Spleen (tissue), 11 donors: ENCODE measurements around the gene TRPC4AP. TPM values are rescaled to one million over a fixed set of nuclear protein-coding genes. Genes with fewer than 3 reads are reported as not detected.

ENCODE experiments used
- DNase-seq: peaks from one replicate; pipeline ENCODE4 v3.0.0-alpha.2; 2020
- H3K27ac ChIP-seq, 8 donors: fragments of 200-600 bp; sonication (generic) in 7 of 8; 1 replicate in 4 of 8; 2 replicates in 4 of 8; pipeline versions ENCODE4 v1.5.0 to v1.8.0; 2016 to 2021; ENCODE audit warnings: inconsistent platforms in 4 of 8, mild to moderate bottlenecking in 4 of 8, moderate library complexity in 1 of 8
- H3K27me3 ChIP-seq, 7 donors: fragments of 200-600 bp; sonication (generic) in 6 of 7; replicated peaks in 1 of 7; 1 replicate in 4 of 7; 2 replicates in 3 of 7; pipeline versions ENCODE4 v1.5.0 to v1.8.0; 2016 to 2021; ENCODE audit warnings: inconsistent platforms in 3 of 7, mild to moderate bottlenecking in 1 of 7
- H3K36me3 ChIP-seq, 6 donors: fragments of 200-600 bp; sonication (generic) in 5 of 6; 1 replicate in 4 of 6; 2 replicates in 2 of 6; pipeline versions ENCODE4 v1.5.0 to v1.8.0; 2016 to 2021; ENCODE audit warnings: inconsistent platforms in 2 of 6
- H3K4me1 ChIP-seq, 6 donors: fragments of 200-600 bp; sonication (generic) in 5 of 6; 1 replicate in 3 of 6; 2 replicates in 3 of 6; pipeline versions ENCODE4 v1.5.0 to v1.8.0; 2016 to 2021; ENCODE audit warnings: inconsistent platforms in 3 of 6
- H3K4me3 ChIP-seq, 8 donors: fragments of 200-600 bp; sonication (generic) in 7 of 8; 1 replicate in 4 of 8; 2 replicates in 4 of 8; pipeline versions ENCODE4 v1.5.0 to v1.8.0; 2016 to 2021; ENCODE audit warnings: inconsistent platforms in 4 of 8, mild to moderate bottlenecking in 4 of 8, moderate library complexity in 2 of 8
- H3K9me3 ChIP-seq, 8 donors: fragments of 200-600 bp; sonication (generic) in 7 of 8; 1 replicate in 4 of 8; 2 replicates in 4 of 8; pipeline versions ENCODE4 v1.5.0 to v1.8.0; 2016 to 2021; ENCODE audit warnings: inconsistent platforms in 4 of 8
- CTCF ChIP-seq, 11 experiments: fragments of 200-600 bp in 7 of 11; fragments of 450-650 bp in 4 of 11; sonication (generic) in 4 of 11; IDR thresholded peaks in 8 of 11; conservative IDR thresholded peaks in 3 of 11; 1 replicate in 7 of 11; 2 replicates in 4 of 11; pipeline versions ENCODE4 v1.4.0 to v1.8.0; 2016 to 2021; ENCODE audit warnings: antibody characterized with exemption in 11 of 11, inconsistent platforms in 4 of 11, mild to moderate bottlenecking in 1 of 11
- POLR2A ChIP-seq, 3 donors: fragments of 450-650 bp; IDR thresholded peaks; one replicate each; pipeline ENCODE4 v1.5.1; 2017; ENCODE audit warnings: antibody characterized with exemption in 3 of 3, mild to moderate bottlenecking in 1 of 3
- POLR2AphosphoS5 ChIP-seq, 3 donors: sonication (generic); formaldehyde crosslinking; IDR thresholded peaks; one replicate each; pipeline ENCODE4 v1.5.1; 2017; ENCODE audit warnings: antibody characterized with exemption in 3 of 3
- WGBS, 5 donors: extraction: QIAGEN DNeasy Blood & Tissue Kit in 3 of 5; methylation state at CpG; one replicate each; pipeline versions ENCODE4 v1.1.5 to v1.1.7; 2013 to 2018; 5-methylcytosine and 5-hydroxymethylcytosine counted together
- intact Hi-C: fragments of 100-400 bp; cut with DNase I; formaldehyde crosslinking; loops from one replicate; pipeline ENCODE4 v1.15.0; 2023; ENCODE audit warnings: low total_unique reads
- polyA plus RNA-seq, 3 donors: library from polyadenylated mRNA; stranded (reverse); fragments of 200-250 nt; gene quantifications; one replicate each; pipeline ENCODE4 v1.2.1, GENCODE V29; 2013
- total RNA-seq, 7 donors: library from RNA; depleted of rRNA in 3 of 7; stranded (reverse); fragments of >200 nt in 3 of 7; fragmentation: NEBNext Ultra II Directional in 4 of 7; extraction: Animal tissue kit (Norgen Biotek cat#: 25700) in 4 of 7; gene quantifications; one replicate each; pipeline versions ENCODE4 v1.1.0 to v1.2.1, GENCODE V29; 2016 to 2021
- donor health status: healthy with polysubstance abuse.
- donor health status: DM: no; HTN: no; CAD: no; lungs with moderate emphysema.
- donor health status: DM: no; HTN: no; CAD: no.
- donor health status: Bipolar disorder and iron deficiency.
- donor health status: healthy.
- donor health status: DM: no; HTN: no; CAD: no.
- donor health status: DM: yes; HTN: yes; CAD: no.

Gene TRPC4AP
- total and polyA plus RNA-seq, 10 donors, result 26.3 to 81.7 (median 64.9) TPM

DNA sequence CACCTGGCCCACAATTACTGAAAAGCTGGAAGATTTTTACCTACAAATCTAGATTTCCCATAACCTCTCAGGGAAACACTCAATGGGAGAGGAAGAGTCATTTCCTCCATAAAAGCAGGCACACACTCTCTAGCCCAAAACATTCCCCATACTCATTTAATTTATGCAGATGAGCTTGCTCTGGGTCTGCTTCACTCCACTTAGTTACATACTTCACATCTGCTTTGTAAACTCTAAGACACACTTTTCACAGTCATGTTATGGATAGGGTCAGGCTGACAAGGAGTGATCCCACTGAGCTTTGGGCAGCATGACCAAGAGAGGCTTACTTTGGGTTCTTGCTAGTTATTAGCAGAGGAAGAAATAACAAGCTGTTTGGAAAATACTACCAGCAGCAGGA is 27.4 kb downstream of the TRPC4AP start:
- Histone ChIP-seq H3K27ac (no peak overlapping the region), H3K36me3 (peaks cover 0 to 63% (median 15%) of the 10 kb centered on the region in 6 donors), H3K4me3 (no peak overlapping the region), H3K9me3 (no peaks in the 10 kb centered on the region), H3K4me1 (peaks cover 0 to 77% (median 26%) of the 10 kb centered on the region in 6 donors), H3K27me3 (no peaks in the 10 kb centered on the region)
- DNase-seq, result no peak
- TF ChIP-seq POLR2AphosphoS5 (IDR thresholded peaks at IDR 0.05), result no peak
- no peak for TF ChIP-seq POLR2A (IDR thresholded peaks at IDR 0.05)
- no peak for TF ChIP-seq CTCF (IDR thresholded peaks at IDR 0.05 in 8 of 11, conservative IDR thresholded peaks at IDR 0.05 in 3 of 11)
- intact Hi-C loops, result no loop called here

GRCh38 chr20:35063168-35063567 is 29.4 kb downstream of the TRPC4AP start:
- Histone ChIP-seq H3K27ac (no peak overlapping the region), H3K9me3 (no peaks in the 10 kb centered on the region), H3K36me3 (peaks cover 0 to 51% (median 11%) of the 10 kb centered on the region in 6 donors), H3K4me3 (no peak overlapping the region), H3K4me1 (peaks cover 0 to 64% (median 22%) of the 10 kb centered on the region in 6 donors), H3K27me3 (no peaks in the 10 kb centered on the region)
- 64 to 95% (median 80%) methylated on average over 3 of the region's 3 CpGs for WGBS, 5 donors
- no peak for DNase-seq
- no peak for TF ChIP-seq CTCF (IDR thresholded peaks at IDR 0.05 in 8 of 11, conservative IDR thresholded peaks at IDR 0.05 in 3 of 11)
- TF ChIP-seq POLR2A (IDR thresholded peaks at IDR 0.05), result no peak
- no peak for TF ChIP-seq POLR2AphosphoS5 (IDR thresholded peaks at IDR 0.05)
- intact Hi-C loops, result no loop called here

- no peaks in the 10 kb centered on the region for H3K9me3 ChIP-seq
- TF ChIP-seq POLR2AphosphoS5 (IDR thresholded peaks at IDR 0.05), result no peak
- no peak for TF ChIP-seq POLR2A (IDR thresholded peaks at IDR 0.05)
- TF ChIP-seq CTCF (IDR thresholded peaks at IDR 0.05 in 8 of 11, conservative IDR thresholded peaks at IDR 0.05 in 3 of 11), result no peak
- no peaks in the 10 kb centered on the region for H3K27me3 ChIP-seq
- H3K27ac ChIP-seq, result no peak overlapping the region
- peaks cover 0 to 59% (median 24%) of the 10 kb centered on the region in 6 donors for H3K4me1 ChIP-seq
- peaks cover 0 to 46% (median 4%) of the 10 kb centered on the region in 6 donors for H3K36me3 ChIP-seq
- H3K4me3 ChIP-seq, result no peak overlapping the region
- intact Hi-C loops, result no loop called here
- 94 to 98% (median 96%) methylated on average over 3 of the region's 3 CpGs for WGBS, 5 donors
- DNase-seq, result no peak
These were observed 30.1 kb downstream of the TRPC4AP start for GRCh38 chr20:35062478-35062877.

- DNase-seq, result no peak
- H3K36me3 ChIP-seq, result peaks cover 0 to 46% (median 2%) of the 10 kb centered on the region in 6 donors
- no peaks in the 10 kb centered on the region for H3K9me3 ChIP-seq
- no peak overlapping the region for H3K4me3 ChIP-seq
- no peak for TF ChIP-seq POLR2AphosphoS5 (IDR thresholded peaks at IDR 0.05)
- no peak for TF ChIP-seq CTCF (IDR thresholded peaks at IDR 0.05 in 8 of 11, conservative IDR thresholded peaks at IDR 0.05 in 3 of 11)
- TF ChIP-seq POLR2A (IDR thresholded peaks at IDR 0.05), result no peak
- intact Hi-C loops, result no loop called here
- no peak overlapping the region for H3K27ac ChIP-seq
- H3K4me1 ChIP-seq, result peaks cover 0 to 52% (median 26%) of the 10 kb centered on the region in 6 donors
- 92 to 97% (median 95%) methylated on average over 5 of the region's 5 CpGs for WGBS, 5 donors
- H3K27me3 ChIP-seq, result no peaks in the 10 kb centered on the region
These were observed 32.4 kb downstream of the TRPC4AP start for GRCh38 chr20:35060168-35060567.
